MV-4-11 (cell line): ENCODE data around the gene CACNA1H.
"Not testable (repeated sequence)": the region's sequence is repeated elsewhere in the genome, so short reads cannot be mapped to it uniquely, and the experiment has no call there.

Source experiments
- DNase-seq: peaks from one replicate; lab custom pipeline; 2025; lab: John Stamatoyannopoulos, UW

CACNA1H gene

DNA sequence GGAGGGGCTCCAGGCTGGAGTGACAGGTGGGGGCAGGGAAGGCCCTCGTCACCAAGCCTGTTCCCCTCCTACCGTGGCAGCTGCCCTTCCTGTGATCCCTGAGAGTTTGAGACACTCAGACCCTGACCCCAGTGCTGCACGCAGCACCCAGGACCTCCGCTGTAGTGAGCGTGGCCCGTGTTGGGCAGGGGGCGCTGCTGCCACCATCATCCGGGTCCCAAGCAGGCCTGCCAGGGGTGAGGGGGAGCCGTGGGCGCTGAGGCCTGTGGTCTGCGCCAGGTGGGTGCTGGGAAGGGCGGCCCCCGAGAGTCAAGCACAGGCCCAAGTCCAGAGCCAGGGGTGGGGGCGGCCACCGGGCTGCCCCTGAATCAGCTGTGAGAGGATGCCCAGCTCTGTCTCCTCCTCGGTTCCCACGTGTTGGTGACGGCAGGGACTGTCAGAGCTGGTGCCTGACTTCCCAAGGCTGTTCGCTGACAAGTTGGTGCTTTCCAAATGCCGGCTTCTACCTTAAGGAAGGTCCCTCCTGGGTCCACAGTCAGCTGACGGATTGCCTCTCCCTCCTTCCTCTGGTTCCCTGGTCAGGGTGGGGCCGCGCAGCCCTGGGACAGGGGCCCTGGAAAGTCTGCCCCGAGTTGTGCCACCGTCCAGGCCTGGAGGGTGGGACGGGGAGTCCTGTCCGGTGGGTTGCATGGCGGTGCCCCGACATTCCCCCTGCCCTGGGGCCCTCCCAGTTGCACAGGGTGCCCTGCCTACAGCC is 41.1 kb downstream of the CACNA1H start:
- no peak for DNase-seq

DNA sequence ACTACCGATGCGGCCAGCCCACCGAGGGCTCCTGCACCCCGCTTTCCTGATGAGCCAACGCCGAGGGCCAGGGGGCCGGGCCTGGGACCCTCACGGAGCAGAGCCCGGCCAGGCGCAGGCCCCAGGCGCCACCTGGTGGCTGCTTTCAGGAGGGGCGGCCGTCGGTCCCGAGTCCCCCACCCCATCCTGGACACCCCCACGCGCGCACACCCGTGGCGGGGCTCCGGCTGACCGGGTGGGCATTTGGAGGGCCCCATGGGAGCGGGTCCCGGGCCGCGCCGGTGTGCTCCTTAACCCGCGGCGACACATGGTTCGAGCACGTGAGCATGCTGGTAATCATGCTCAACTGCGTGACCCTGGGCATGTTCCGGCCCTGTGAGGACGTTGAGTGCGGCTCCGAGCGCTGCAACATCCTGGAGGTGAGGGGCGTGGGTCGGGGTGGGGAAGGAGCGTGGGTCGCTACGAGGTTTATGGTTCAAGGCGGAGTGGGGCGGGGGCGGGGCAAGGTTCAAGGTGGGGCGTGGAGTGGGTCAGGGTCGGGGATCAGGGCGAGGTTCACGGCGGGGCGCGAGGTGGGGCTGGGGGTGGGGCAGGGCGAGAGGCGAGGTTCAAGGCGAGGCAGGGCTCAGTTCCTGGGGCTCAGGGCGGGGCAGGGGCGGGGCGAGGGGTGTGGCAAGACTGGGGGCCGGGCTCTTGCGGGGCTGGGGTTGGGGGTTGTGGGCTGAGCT is 41.9 kb downstream of the CACNA1H start:
- no peak for DNase-seq

DNA sequence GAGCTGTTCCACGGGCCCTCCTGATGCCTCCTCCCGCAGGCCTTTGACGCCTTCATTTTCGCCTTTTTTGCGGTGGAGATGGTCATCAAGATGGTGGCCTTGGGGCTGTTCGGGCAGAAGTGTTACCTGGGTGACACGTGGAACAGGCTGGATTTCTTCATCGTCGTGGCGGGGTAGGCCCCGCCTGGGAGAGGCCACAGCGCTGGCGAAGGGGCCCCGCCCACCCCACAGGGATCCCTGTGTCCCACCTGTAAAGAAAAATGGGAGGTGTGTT is 42.4 kb downstream of the CACNA1H start:
- no peak for DNase-seq

GRCh38 chr16:1196494-1196893 is 43.6 kb downstream of the CACNA1H start:
- no peak for DNase-seq

DNA sequence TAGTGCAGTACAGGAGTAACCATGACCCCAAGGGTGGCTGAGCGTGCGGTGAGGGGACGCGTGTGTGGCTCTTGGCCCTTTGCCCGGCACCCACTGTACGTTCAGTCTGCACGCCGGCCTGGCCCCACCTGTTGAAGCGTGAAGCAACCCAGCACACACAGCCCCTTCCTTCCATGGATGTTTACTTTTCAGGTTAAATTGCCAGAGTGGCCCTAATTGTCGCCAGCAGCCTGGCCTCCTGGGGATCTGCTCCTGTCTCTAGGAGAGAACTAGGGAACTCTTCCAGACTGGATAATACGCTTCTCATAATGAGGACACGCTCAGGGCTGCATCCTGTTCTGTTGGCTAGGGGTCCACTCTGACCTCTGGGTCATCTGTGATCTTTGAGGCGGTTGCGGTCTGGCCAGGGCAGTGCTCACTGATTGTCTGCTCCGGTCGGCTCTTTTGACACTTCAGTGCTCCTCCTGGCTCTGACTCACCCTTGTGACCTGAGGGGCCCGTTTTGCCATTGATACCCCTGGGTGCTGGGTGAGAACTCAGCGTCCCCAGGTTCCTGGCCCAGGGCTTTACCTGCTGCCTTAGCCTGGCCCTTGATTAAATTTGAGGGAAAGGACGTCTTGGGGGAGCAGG is 44.4 kb downstream of the CACNA1H start:
- no peak for DNase-seq

DNA sequence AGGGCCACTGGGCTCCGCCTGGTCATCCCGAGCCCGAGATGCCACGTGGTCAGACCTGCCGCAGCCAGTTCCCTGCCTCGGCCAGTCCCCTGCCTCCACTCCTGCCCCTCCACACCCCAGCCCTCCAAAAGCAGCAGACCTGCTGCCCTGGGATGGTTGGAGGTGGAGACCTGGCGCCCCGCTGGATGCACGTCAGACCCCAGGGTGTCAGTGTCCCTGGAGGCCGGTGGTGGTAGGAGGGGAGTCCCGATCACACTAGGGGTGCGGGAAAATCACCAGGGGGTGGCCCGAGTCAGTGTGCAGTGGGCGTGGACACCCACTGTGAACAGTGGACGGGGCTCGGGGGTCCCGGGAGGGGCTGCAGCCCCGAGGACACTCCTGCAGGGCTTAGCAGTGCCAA is 45.3 kb downstream of the CACNA1H start:
- no peak for DNase-seq

DNA sequence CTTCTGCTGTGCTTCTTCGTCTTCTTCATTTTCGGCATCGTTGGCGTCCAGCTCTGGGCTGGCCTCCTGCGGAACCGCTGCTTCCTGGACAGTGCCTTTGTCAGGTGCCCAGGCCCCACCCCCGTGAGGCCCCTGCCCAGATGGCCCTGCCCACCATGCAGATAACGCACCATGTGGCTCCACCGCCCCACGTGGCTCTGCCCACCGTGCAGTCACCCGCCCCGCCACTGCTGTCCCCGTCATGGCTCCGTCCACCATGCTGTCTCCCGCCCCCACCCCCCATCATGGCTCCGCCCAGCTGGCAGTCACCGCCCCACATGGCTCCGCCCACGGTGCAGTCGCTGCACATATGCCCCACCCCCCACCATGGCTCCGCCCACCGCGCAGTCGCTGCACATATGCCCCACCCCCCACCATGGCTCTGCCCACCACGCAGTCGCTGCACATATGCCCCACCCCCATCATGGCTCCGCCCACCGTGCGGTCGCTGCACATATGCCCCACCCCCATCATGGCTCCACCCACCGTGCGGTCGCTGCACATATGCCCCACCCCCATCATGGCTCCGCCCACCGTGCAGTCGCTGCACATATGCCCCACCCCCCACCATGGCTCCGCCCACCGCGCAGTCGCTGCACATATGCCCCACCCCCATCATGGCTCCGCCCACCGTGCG is 45.9 kb downstream of the CACNA1H start:
- DNase-seq: not testable (repeated sequence)

DNA sequence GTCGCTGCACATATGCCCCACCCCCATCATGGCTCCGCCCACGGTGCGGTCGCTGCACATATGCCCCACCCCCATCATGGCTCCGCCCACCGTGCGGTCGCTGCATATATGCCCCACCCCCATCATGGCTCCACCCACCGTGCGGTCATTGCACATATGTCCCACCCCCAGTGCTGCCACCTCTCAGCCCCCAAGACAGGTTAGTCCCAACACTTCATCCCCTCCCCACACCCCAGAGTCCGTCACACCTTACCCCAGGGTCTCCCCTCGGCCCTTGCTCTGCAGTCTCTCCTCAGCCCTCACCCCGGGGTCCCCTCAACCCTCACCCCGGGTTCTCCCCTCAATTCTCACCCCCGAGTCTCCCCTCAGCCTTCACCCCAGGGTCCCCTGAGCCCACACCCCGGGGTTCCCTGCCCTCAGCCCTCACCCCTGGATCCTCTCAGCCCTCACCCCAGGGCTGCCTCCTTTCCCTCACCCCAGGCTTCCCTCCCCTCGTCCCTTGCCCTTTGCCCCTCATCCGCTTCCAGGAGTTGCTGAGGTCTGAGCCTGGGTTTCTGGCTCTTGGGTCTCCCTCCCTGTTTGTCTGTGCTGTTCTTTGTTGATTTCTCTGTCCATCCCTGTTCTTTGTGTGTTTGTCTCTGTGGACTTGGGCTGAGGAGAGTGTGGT is 46.6 kb downstream of the CACNA1H start:
- DNase-seq: no peak

GRCh38 chr16:1200014-1200627 is 47.2 kb downstream of the CACNA1H start:
- DNase-seq: no peak

DNA sequence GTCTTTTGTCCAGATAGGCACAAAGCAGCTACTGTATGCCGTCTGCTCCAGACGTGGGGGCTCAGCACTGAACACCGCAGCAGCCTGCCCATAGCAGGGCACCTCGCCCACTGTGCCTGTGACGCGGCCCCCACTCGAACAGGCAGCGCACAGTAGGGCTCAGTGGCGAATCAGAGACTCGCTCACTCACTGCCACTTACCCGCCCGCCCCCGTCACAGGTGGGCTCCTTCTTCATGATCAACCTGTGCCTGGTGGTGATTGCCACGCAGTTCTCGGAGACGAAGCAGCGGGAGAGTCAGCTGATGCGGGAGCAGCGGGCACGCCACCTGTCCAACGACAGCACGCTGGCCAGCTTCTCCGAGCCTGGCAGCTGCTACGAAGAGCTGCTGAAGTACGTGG is 48.5 kb downstream of the CACNA1H start:
- no peak for DNase-seq

DNA sequence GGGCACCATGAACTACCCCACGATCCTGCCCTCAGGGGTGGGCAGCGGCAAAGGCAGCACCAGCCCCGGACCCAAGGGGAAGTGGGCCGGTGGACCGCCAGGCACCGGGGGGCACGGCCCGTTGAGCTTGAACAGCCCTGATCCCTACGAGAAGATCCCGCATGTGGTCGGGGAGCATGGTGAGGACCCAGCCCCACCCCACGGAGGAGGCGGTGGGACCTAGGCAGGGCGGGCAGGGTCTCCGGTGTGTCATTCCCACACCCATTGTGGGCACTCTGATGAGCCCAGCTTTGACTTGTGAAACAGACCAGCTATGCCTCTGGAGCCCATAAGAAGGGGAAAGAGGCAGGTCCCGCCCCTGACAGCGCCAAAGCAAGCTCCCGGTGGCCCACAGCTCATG is 49.4 kb downstream of the CACNA1H start:
- DNase-seq: no peak

GRCh38 chr16:1204933-1205332 is 52.0 kb downstream of the CACNA1H start:
- DNase-seq: no peak

DNA sequence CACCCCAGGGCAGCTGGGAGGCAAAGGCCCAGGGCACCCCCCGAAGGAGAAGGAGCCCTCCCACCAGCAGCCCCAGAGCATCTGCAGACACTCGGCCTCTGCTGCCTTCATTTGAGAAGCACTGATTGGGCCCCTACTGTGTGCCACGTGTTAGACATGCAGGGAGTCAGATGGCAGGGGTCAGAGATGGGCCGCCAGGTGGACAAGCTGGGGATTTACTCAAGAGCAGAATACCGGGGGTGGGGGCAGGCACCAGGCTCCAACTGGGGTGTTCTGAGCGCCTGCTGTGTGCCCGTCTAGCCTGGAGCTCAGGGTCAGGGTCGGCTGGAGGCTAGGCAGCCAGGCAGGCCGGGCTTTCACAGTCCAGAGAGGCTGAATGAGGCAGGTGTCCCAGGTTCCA is 53.4 kb downstream of the CACNA1H start:
- no peak for DNase-seq

DNA sequence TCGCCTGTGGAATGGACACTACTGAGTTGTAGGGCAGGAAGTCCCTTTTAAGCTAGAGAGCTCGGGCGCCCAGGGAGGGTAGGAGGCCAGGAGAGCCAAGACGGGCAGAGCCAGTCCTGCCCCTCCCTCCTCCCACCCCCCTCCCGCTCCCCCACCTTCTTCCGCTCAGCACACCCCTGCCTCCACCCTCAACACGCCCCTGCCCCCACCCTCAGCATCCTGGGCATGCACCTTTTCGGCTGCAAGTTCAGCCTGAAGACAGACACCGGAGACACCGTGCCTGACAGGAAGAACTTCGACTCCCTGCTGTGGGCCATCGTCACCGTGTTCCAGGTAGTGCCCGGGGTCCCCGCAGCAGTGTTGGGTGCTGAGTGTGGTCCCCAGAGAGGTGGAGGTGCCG is 53.9 kb downstream of the CACNA1H start:
- no peak for DNase-seq

- DNase-seq: no peak
Observed at GRCh38 chr16:1208239-1208830, 55.4 kb downstream of the CACNA1H start.

DNA sequence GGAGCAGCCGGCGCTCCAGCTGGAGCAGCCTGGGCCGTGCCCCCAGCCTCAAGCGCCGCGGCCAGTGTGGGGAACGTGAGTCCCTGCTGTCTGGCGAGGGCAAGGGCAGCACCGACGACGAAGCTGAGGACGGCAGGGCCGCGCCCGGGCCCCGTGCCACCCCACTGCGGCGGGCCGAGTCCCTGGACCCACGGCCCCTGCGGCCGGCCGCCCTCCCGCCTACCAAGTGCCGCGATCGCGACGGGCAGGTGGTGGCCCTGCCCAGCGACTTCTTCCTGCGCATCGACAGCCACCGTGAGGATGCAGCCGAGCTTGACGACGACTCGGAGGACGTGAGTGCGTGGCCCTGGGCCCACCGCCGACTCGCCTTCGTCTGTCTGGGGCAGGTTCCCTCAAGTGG is 56.2 kb downstream of the CACNA1H start:
- no peak for DNase-seq

DNA sequence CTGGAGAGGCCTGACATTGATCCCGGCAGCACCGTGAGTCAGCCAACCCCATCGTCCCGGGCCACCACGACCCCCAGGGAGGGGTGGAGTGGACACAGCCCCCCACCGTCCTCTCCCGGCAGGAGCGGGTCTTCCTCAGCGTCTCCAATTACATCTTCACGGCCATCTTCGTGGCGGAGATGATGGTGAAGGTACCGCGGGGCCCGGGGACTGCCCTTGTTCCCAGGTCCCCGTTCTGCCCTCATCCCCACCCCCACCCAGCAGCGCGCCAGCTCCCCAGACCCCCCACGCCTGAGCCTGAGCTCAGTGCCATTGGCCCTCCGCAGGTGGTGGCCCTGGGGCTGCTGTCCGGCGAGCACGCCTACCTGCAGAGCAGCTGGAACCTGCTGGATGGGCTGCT is 57.6 kb downstream of the CACNA1H start:
- DNase-seq: no peak

DNA sequence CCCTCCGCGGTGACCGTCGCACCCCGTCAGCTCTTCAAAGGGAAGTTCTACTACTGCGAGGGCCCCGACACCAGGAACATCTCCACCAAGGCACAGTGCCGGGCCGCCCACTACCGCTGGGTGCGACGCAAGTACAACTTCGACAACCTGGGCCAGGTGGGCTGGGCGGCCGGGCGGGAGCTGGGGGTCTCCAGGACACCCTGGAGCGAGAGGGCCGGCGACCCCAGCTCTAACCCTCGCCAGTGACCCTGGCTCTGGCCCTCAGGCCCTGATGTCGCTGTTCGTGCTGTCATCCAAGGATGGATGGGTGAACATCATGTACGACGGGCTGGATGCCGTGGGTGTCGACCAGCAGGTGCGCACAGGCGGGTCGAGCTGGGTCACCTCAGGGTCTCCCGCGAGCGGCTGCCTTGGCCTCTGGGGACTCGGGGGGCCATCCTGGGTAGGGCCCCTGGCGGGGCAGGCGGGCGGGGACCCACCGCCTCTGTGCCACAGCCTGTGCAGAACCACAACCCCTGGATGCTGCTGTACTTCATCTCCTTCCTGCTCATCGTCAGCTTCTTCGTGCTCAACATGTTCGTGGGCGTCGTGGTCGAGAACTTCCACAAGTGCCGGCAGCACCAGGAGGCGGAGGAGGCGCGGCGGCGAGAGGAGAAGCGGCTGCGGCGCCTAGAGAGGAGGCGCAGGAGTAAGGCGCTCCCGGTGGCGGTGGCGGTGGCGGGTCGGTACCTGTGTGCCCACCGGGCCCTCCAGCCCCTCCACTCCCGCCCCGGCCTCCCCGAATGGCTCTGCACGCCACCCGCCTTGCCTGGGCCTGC is 58.8 kb downstream of the CACNA1H start:
- no peak for DNase-seq

- no peak for DNase-seq
Observed at GRCh38 chr16:1212616-1213194, 59.8 kb downstream of the CACNA1H start.

DNA sequence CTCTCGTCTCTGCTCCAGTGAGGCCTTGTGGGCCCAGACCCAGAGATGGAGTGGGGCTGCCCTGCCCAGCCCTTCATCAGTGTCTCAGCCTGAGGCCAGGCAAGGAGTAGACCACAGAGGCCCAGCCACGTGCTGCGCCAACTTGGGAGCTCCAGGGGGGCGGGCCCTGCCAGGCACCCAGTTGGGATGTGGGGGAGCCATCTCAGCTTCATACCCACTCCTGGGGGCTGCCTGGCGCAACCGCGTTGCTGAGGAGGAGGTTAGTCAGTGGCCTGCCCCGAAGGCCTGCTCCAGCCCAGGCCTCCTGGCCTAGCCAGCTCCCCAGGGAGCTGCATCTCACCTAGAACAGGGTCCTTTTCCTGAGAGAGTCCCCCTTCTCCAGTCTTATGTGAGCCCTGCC is 60.3 kb downstream of the CACNA1H start:
- no peak for DNase-seq
